ENCODE data around the gene PTPRJ. TPM values are rescaled to one million over a fixed set of nuclear protein-coding genes. Genes with fewer than 3 reads are reported as not detected.
A peak's percentile ranks its signal among the peaks of the same experiment; 100 is the strongest.

Gene PTPRJ
- total RNA-seq, 1 experiment from 2014 or later, result 11.0 TPM

DNA sequence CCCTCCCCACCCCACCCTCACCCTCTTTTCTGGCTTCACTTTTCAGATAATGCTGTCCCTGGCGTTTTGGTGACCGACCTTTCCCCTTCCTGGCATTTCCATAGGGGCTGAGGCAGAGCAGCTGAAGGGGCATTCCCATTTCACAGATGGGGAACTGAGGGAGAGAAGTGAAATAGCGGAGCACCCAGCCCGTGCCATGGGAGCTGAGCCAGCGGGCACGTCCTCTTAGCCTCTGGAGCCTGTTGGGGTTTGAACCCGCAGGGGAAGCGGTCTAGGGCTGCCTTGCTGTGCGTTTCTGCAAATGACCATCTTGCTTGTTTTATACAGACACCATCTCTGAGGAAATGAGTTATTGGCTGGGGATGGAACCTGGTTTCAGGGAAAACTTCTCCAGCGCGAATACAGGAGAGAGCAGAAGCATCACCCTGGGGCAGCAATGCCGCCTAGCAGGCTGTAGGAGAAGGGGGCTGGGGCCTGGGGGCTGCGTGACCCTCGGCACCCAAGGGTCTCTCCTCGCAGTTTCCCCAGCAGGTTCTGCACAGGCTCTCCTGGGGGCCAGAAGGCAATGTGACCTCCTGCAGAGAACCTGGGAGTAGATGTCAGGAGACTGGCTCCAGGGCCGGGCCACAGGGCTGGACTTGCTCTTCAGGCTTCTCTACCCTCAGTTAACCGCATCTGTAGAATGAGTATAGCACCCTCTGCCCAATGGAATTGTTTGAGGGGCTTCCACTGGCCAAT, 1.5 kb downstream of the PTPRJ start:
- H3K27me3 ChIP-seq (replicated peaks; ENCODE audit: control insufficient read depth, insufficient read depth, low read length), result no peaks in the 10 kb centered on the region
- peaks cover 1% of the 10 kb centered on the region; the same call in 1 of the 2 replicates for H3K36me3 ChIP-seq (ENCODE audit: control insufficient read depth, insufficient read depth, low read length)
- no peak for TF ChIP-seq CTCF (IDR thresholded peaks at IDR 0.05; ENCODE audit: insufficient read depth in 1 of 2, low read depth in 1 of 2, low read length in 1 of 2, severe bottlenecking in 1 of 2, unreplicated experiment in 1 of 2)
- Mint-ChIP-seq H3K4me1 (ENCODE audit: low read depth, unreplicated experiment) (peaks cover 20% of the 10 kb centered on the region), H3K4me3 (ENCODE audit: unreplicated experiment) (peak overlapping the region; percentile 63), H3K36me3 (ENCODE audit: insufficient read depth, unreplicated experiment) (peaks cover 4% of the 10 kb centered on the region), H3K27ac (ENCODE audit: unreplicated experiment) (no peak overlapping the region), H3K9me3 (ENCODE audit: unreplicated experiment) (no peaks in the 10 kb centered on the region), H3K27me3 (ENCODE audit: insufficient read depth, unreplicated experiment) (no peaks in the 10 kb centered on the region)
- CTCF ChIA-PET, result no interaction called here
- H3K4me3 ChIP-seq (ENCODE audit: low read depth, low read length), result peak overlapping the region; percentile 66
- POLR2A ChIA-PET, result no interaction called here
- intact Hi-C loops (cut with micrococcal nuclease; ENCODE audit: unreplicated experiment), result loop anchor here (2.0 to 5.0 kb wide), 4 partner anchors 35 to 125 kb away; no protein-coding TSS in a partner anchor
- no peak for DNase-seq
- peaks cover 23% of the 10 kb centered on the region for H3K4me1 ChIP-seq
- BruUV-seq (replicated peaks), result no TSS peak
- no peaks in the 10 kb centered on the region for H3K9me3 ChIP-seq

GRCh38 chr11:47982616-47983015, 2.3 kb downstream of the PTPRJ start:
- H3K4me1 ChIP-seq, result peaks cover 23% of the 10 kb centered on the region
- H3K36me3 ChIP-seq (ENCODE audit: control insufficient read depth, insufficient read depth, low read length), result peaks cover 1% of the 10 kb centered on the region; the same call in 1 of the 2 replicates
- Mint-ChIP-seq H3K27ac (ENCODE audit: unreplicated experiment) (no peak overlapping the region), H3K9me3 (ENCODE audit: unreplicated experiment) (no peaks in the 10 kb centered on the region), H3K27me3 (ENCODE audit: insufficient read depth, unreplicated experiment) (no peaks in the 10 kb centered on the region), H3K4me3 (ENCODE audit: unreplicated experiment) (no peak overlapping the region), H3K4me1 (ENCODE audit: low read depth, unreplicated experiment) (peaks cover 20% of the 10 kb centered on the region), H3K36me3 (ENCODE audit: insufficient read depth, unreplicated experiment) (peaks cover 4% of the 10 kb centered on the region)
- intact Hi-C loops (cut with micrococcal nuclease; ENCODE audit: unreplicated experiment), result loop anchor here (2.0 to 5.0 kb wide), 3 partner anchors 35 to 125 kb away; no protein-coding TSS in a partner anchor
- CTCF ChIA-PET, result no interaction called here
- DNase-seq, result no peak
- POLR2A ChIA-PET, result no interaction called here
- no peaks in the 10 kb centered on the region for H3K27me3 ChIP-seq (replicated peaks; ENCODE audit: control insufficient read depth, insufficient read depth, low read length)
- H3K4me3 ChIP-seq (ENCODE audit: low read depth, low read length), result no peak overlapping the region
- no peaks in the 10 kb centered on the region for H3K9me3 ChIP-seq
- TF ChIP-seq CTCF (IDR thresholded peaks at IDR 0.05; ENCODE audit: insufficient read depth in 1 of 2, low read depth in 1 of 2, low read length in 1 of 2, severe bottlenecking in 1 of 2, unreplicated experiment in 1 of 2), result no peak
- BruUV-seq (replicated peaks), result no TSS peak

DNA sequence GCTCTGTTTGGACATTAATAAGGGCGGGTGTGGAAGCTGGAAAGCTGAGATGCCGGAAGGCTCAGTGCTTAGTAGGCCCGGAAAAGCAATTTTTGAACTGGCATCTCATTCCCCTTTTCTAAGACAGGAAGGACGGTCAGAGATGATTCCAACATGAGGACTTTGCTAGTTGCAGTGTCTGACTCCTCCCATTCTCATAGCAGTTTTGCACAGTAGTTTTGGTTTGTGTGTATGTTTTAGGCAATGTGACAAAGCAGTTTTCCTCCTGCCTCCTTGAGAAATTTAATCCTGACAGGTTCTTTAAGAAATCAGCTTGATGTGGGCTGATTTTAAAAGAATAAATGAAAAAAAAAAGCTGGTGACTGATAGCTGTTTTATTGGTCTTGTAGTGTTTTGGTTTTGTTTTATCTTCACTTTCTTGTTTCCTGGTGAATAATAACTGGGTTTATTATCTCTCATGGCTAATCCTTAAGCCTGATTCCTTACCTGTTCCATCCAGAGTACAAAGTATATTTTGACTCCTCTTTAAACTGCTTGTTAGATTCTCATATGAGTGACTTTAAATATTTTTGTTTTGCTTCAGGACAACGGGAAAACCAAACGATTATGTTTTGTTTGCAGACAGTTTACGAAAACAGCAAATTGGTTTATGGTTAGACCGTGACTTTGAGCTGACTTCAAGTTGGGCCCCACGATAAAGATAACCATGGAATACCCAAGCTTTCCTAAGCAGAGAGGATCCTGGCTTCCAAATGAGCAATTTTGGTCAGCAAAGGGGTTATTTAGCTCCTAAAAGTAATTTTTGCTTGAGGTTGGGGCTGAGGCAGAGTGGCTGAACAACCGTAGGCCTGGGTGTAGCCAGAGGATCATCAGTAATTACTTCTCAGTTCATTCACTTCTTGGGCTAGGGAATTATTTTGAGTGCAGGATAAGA, 3.4 kb downstream of the PTPRJ start:
- peaks cover 20% of the 10 kb centered on the region for H3K4me1 Mint-ChIP-seq (ENCODE audit: low read depth, unreplicated experiment)
- intact Hi-C loops (cut with micrococcal nuclease; ENCODE audit: unreplicated experiment), result loop anchor here (2.0 to 5.0 kb wide), 3 partner anchors 34 to 124 kb away; no protein-coding TSS in a partner anchor
- H3K27ac Mint-ChIP-seq (ENCODE audit: unreplicated experiment), result no peak overlapping the region
- BruUV-seq (replicated peaks), result TSS peak; percentile 14
- no peak overlapping the region for H3K4me3 Mint-ChIP-seq (ENCODE audit: unreplicated experiment)
- H3K4me3 ChIP-seq (ENCODE audit: low read depth, low read length), result no peak overlapping the region
- no peaks in the 10 kb centered on the region for H3K27me3 Mint-ChIP-seq (ENCODE audit: insufficient read depth, unreplicated experiment)
- DNase-seq, result no peak
- H3K9me3 Mint-ChIP-seq (ENCODE audit: unreplicated experiment), result no peaks in the 10 kb centered on the region
- no peak for TF ChIP-seq CTCF (IDR thresholded peaks at IDR 0.05; ENCODE audit: insufficient read depth in 1 of 2, low read depth in 1 of 2, low read length in 1 of 2, severe bottlenecking in 1 of 2, unreplicated experiment in 1 of 2)
- CTCF ChIA-PET, result no interaction called here
- H3K9me3 ChIP-seq, result no peaks in the 10 kb centered on the region
- H3K4me1 ChIP-seq, result peaks cover 23% of the 10 kb centered on the region
- H3K36me3 Mint-ChIP-seq (ENCODE audit: insufficient read depth, unreplicated experiment), result peaks cover 4% of the 10 kb centered on the region
- POLR2A ChIA-PET, result no interaction called here
- H3K36me3 ChIP-seq (ENCODE audit: control insufficient read depth, insufficient read depth, low read length), result peaks cover 1% of the 10 kb centered on the region; the same call in 1 of the 2 replicates
- H3K27me3 ChIP-seq (replicated peaks; ENCODE audit: control insufficient read depth, insufficient read depth, low read length), result no peaks in the 10 kb centered on the region

Measured in Caco-2 (cell line).